ENCODE data around the gene TEAD4. TPM values are rescaled to one million over a fixed set of nuclear protein-coding genes. Genes with fewer than 3 reads are reported as not detected.

The TEAD4 gene
- total RNA-seq, 1 donor from 2014 or later, result 30.3 TPM

GRCh38 chr12:3004655-3005565 lies 45.7 kb downstream of the TEAD4 start:
- Histone ChIP-seq H3K27ac (ENCODE audit: low read depth, low read length) (peak overlapping the region; percentile 99), H3K9me3 (ENCODE audit: control insufficient read depth in 3 of 3, low read length in 3 of 3) (no peaks in the 10 kb centered on the region), H3K4me3 (ENCODE audit: low read length in 3 of 3) (peak overlapping the region in 1 of 3 donors; percentile 37), H3K36me3 (ENCODE audit: control insufficient read depth in 3 of 3, insufficient read depth in 3 of 3, low read length in 3 of 3) (peaks cover 0 to 13% (median 0%) of the 10 kb centered on the region in 3 donors), H3K9ac (ENCODE audit: low read depth in 1 of 3, low read length in 3 of 3) (peak overlapping the region; percentile 14 to 75 (median 50)), H3K27me3 (ENCODE audit: control insufficient read depth in 3 of 3, insufficient read depth in 3 of 3, low read length in 3 of 3) (no peaks in the 10 kb centered on the region), H3K4me1 (ENCODE audit: control insufficient read depth in 3 of 3, insufficient read depth in 3 of 3, low read length in 3 of 3) (peaks cover 50 to 58% (median 56%) of the 10 kb centered on the region in 3 donors)

- Histone ChIP-seq H3K36me3 (ENCODE audit: control insufficient read depth in 3 of 3, insufficient read depth in 3 of 3, low read length in 3 of 3) (peaks cover 1 to 12% (median 2%) of the 10 kb centered on the region in 3 donors), H3K27ac (ENCODE audit: low read depth, low read length) (no peak overlapping the region)
Observed at GRCh38 chr12:3005736-3006135, 46.5 kb downstream of the TEAD4 start.

GRCh38 chr12:3009780-3010179 lies 50.6 kb downstream of the TEAD4 start:
- H3K9ac ChIP-seq (ENCODE audit: low read depth in 1 of 3, low read length in 3 of 3), result peak overlapping the region in 1 of 3 donors; percentile 45
- no peak overlapping the region for H3K27ac ChIP-seq (ENCODE audit: low read depth, low read length)
- peaks cover 18 to 31% (median 30%) of the 10 kb centered on the region in 3 donors for H3K4me1 ChIP-seq (ENCODE audit: control insufficient read depth in 3 of 3, insufficient read depth in 3 of 3, low read length in 3 of 3)
- H3K36me3 ChIP-seq (ENCODE audit: control insufficient read depth in 3 of 3, insufficient read depth in 3 of 3, low read length in 3 of 3), result peaks cover 11 to 21% (median 16%) of the 10 kb centered on the region in 3 donors
- no peak overlapping the region for H3K4me3 ChIP-seq (ENCODE audit: low read length in 3 of 3)
- no peaks in the 10 kb centered on the region for H3K27me3 ChIP-seq (ENCODE audit: control insufficient read depth in 3 of 3, insufficient read depth in 3 of 3, low read length in 3 of 3)
- H3K9me3 ChIP-seq (ENCODE audit: control insufficient read depth in 3 of 3, low read length in 3 of 3), result no peaks in the 10 kb centered on the region

More at GRCh38 chr12:3005736-3006135, 46.5 kb downstream of the TEAD4 start:
- Histone ChIP-seq H3K4me1 (ENCODE audit: control insufficient read depth in 3 of 3, insufficient read depth in 3 of 3, low read length in 3 of 3) (peaks cover 47 to 58% (median 56%) of the 10 kb centered on the region in 3 donors), H3K4me3 (ENCODE audit: low read length in 3 of 3) (no peak overlapping the region), H3K9me3 (ENCODE audit: control insufficient read depth in 3 of 3, low read length in 3 of 3) (no peaks in the 10 kb centered on the region), H3K27me3 (ENCODE audit: control insufficient read depth in 3 of 3, insufficient read depth in 3 of 3, low read length in 3 of 3) (no peaks in the 10 kb centered on the region), H3K9ac (ENCODE audit: low read depth in 1 of 3, low read length in 3 of 3) (no peak overlapping the region)

GRCh38 chr12:3010214-3010930 lies 51.2 kb downstream of the TEAD4 start:
- Histone ChIP-seq H3K9me3 (ENCODE audit: control insufficient read depth in 3 of 3, low read length in 3 of 3) (no peaks in the 10 kb centered on the region), H3K4me3 (ENCODE audit: low read length in 3 of 3) (no peak overlapping the region), H3K9ac (ENCODE audit: low read depth in 1 of 3, low read length in 3 of 3) (peak overlapping the region in 1 of 3 donors; percentile 25), H3K36me3 (ENCODE audit: control insufficient read depth in 3 of 3, insufficient read depth in 3 of 3, low read length in 3 of 3) (peaks cover 11 to 23% (median 19%) of the 10 kb centered on the region in 3 donors), H3K27me3 (ENCODE audit: control insufficient read depth in 3 of 3, insufficient read depth in 3 of 3, low read length in 3 of 3) (no peaks in the 10 kb centered on the region), H3K4me1 (ENCODE audit: control insufficient read depth in 3 of 3, insufficient read depth in 3 of 3, low read length in 3 of 3) (peaks cover 14 to 26% (median 26%) of the 10 kb centered on the region in 3 donors), H3K27ac (ENCODE audit: low read depth, low read length) (no peak overlapping the region)

- H3K4me1 ChIP-seq (ENCODE audit: control insufficient read depth in 3 of 3, insufficient read depth in 3 of 3, low read length in 3 of 3), result peaks cover 14 to 26% (median 26%) of the 10 kb centered on the region in 3 donors
- no peak overlapping the region for H3K27ac ChIP-seq (ENCODE audit: low read depth, low read length)
Observed at GRCh38 chr12:3012786-3013185, 53.6 kb downstream of the TEAD4 start.

GRCh38 chr12:3014641-3015040 lies 55.4 kb downstream of the TEAD4 start:
- H3K9me3 ChIP-seq (ENCODE audit: control insufficient read depth in 3 of 3, low read length in 3 of 3), result no peaks in the 10 kb centered on the region
- no peak overlapping the region for H3K4me3 ChIP-seq (ENCODE audit: low read length in 3 of 3)
- H3K9ac ChIP-seq (ENCODE audit: low read depth in 1 of 3, low read length in 3 of 3), result no peak overlapping the region
- peak overlapping the region; percentile 15 for H3K27ac ChIP-seq (ENCODE audit: low read depth, low read length)
- peaks cover 10 to 37% (median 23%) of the 10 kb centered on the region in 3 donors for H3K4me1 ChIP-seq (ENCODE audit: control insufficient read depth in 3 of 3, insufficient read depth in 3 of 3, low read length in 3 of 3)
- H3K36me3 ChIP-seq (ENCODE audit: control insufficient read depth in 3 of 3, insufficient read depth in 3 of 3, low read length in 3 of 3), result peaks cover 18 to 38% (median 36%) of the 10 kb centered on the region in 3 donors
- H3K27me3 ChIP-seq (ENCODE audit: control insufficient read depth in 3 of 3, insufficient read depth in 3 of 3, low read length in 3 of 3), result no peaks in the 10 kb centered on the region

More at GRCh38 chr12:3012786-3013185, 53.6 kb downstream of the TEAD4 start:
- Histone ChIP-seq H3K4me3 (ENCODE audit: low read length in 3 of 3) (no peak overlapping the region), H3K36me3 (ENCODE audit: control insufficient read depth in 3 of 3, insufficient read depth in 3 of 3, low read length in 3 of 3) (peaks cover 18 to 26% (median 24%) of the 10 kb centered on the region in 3 donors), H3K27me3 (ENCODE audit: control insufficient read depth in 3 of 3, insufficient read depth in 3 of 3, low read length in 3 of 3) (no peaks in the 10 kb centered on the region), H3K9ac (ENCODE audit: low read depth in 1 of 3, low read length in 3 of 3) (no peak overlapping the region), H3K9me3 (ENCODE audit: control insufficient read depth in 3 of 3, low read length in 3 of 3) (no peaks in the 10 kb centered on the region)

GRCh38 chr12:3015356-3015755 lies 56.2 kb downstream of the TEAD4 start:
- H3K4me3 ChIP-seq (ENCODE audit: low read length in 3 of 3), result no peak overlapping the region
- H3K4me1 ChIP-seq (ENCODE audit: control insufficient read depth in 3 of 3, insufficient read depth in 3 of 3, low read length in 3 of 3), result peaks cover 4 to 30% (median 16%) of the 10 kb centered on the region in 3 donors
- H3K9ac ChIP-seq (ENCODE audit: low read depth in 1 of 3, low read length in 3 of 3), result no peak overlapping the region
- H3K9me3 ChIP-seq (ENCODE audit: control insufficient read depth in 3 of 3, low read length in 3 of 3), result no peaks in the 10 kb centered on the region
- no peak overlapping the region for H3K27ac ChIP-seq (ENCODE audit: low read depth, low read length)
- H3K36me3 ChIP-seq (ENCODE audit: control insufficient read depth in 3 of 3, insufficient read depth in 3 of 3, low read length in 3 of 3), result peaks cover 25 to 45% (median 38%) of the 10 kb centered on the region in 3 donors
- no peaks in the 10 kb centered on the region for H3K27me3 ChIP-seq (ENCODE audit: control insufficient read depth in 3 of 3, insufficient read depth in 3 of 3, low read length in 3 of 3)

GRCh38 chr12:3016191-3016590 lies 57.0 kb downstream of the TEAD4 start:
- Histone ChIP-seq H3K36me3 (ENCODE audit: control insufficient read depth in 3 of 3, insufficient read depth in 3 of 3, low read length in 3 of 3) (peaks cover 27 to 50% (median 39%) of the 10 kb centered on the region in 3 donors), H3K4me3 (ENCODE audit: low read length in 3 of 3) (no peak overlapping the region), H3K27me3 (ENCODE audit: control insufficient read depth in 3 of 3, insufficient read depth in 3 of 3, low read length in 3 of 3) (no peaks in the 10 kb centered on the region), H3K9me3 (ENCODE audit: control insufficient read depth in 3 of 3, low read length in 3 of 3) (no peaks in the 10 kb centered on the region), H3K27ac (ENCODE audit: low read depth, low read length) (no peak overlapping the region), H3K9ac (ENCODE audit: low read depth in 1 of 3, low read length in 3 of 3) (peak overlapping the region in 1 of 3 donors; percentile 45), H3K4me1 (ENCODE audit: control insufficient read depth in 3 of 3, insufficient read depth in 3 of 3, low read length in 3 of 3) (peaks cover 4 to 24% (median 10%) of the 10 kb centered on the region in 3 donors)

GRCh38 chr12:3017281-3017680 lies 58.1 kb downstream of the TEAD4 start:
- H3K4me3 ChIP-seq (ENCODE audit: low read length in 3 of 3), result no peak overlapping the region
- no peaks in the 10 kb centered on the region for H3K9me3 ChIP-seq (ENCODE audit: control insufficient read depth in 3 of 3, low read length in 3 of 3)
- H3K4me1 ChIP-seq (ENCODE audit: control insufficient read depth in 3 of 3, insufficient read depth in 3 of 3, low read length in 3 of 3), result peaks cover 6 to 30% (median 17%) of the 10 kb centered on the region in 3 donors
- H3K27ac ChIP-seq (ENCODE audit: low read depth, low read length), result no peak overlapping the region
- peak overlapping the region in 1 of 3 donors; percentile 40 for H3K9ac ChIP-seq (ENCODE audit: low read depth in 1 of 3, low read length in 3 of 3)
- H3K27me3 ChIP-seq (ENCODE audit: control insufficient read depth in 3 of 3, insufficient read depth in 3 of 3, low read length in 3 of 3), result no peaks in the 10 kb centered on the region
- peaks cover 31 to 53% (median 36%) of the 10 kb centered on the region in 3 donors for H3K36me3 ChIP-seq (ENCODE audit: control insufficient read depth in 3 of 3, insufficient read depth in 3 of 3, low read length in 3 of 3)

Measured in skeletal muscle tissue (tissue), 4 donors.